ENCODE data around the gene DCPS. TPM values are rescaled to one million over a fixed set of nuclear protein-coding genes. Genes with fewer than 3 reads are reported as not detected.
"Not testable (repeated sequence)": the region's sequence is repeated elsewhere in the genome, so short reads cannot be mapped to it uniquely, and the experiment has no call there.

The DCPS gene
- total RNA-seq, 1 experiment from 2014 or later: 13.5 TPM

- no peaks in the 10 kb centered on the region for H3K27me3 ChIP-seq (replicated peaks)
- DNase-seq (ENCODE audit: low read depth in 1 of 2, low spot score in 2 of 2): no peak
- H3K4me1 ChIP-seq (replicated peaks): no peaks in the 10 kb centered on the region
- no peak overlapping the region for H3K27ac ChIP-seq
- no peaks in the 10 kb centered on the region for H3K9me3 ChIP-seq (replicated peaks)
- no peak overlapping the region for H3K4me3 ChIP-seq
- H3K36me3 ChIP-seq: no peaks in the 10 kb centered on the region
Observed at GRCh38 chr11:126385991-126386728, 82.3 kb downstream of the DCPS start.

DNA sequence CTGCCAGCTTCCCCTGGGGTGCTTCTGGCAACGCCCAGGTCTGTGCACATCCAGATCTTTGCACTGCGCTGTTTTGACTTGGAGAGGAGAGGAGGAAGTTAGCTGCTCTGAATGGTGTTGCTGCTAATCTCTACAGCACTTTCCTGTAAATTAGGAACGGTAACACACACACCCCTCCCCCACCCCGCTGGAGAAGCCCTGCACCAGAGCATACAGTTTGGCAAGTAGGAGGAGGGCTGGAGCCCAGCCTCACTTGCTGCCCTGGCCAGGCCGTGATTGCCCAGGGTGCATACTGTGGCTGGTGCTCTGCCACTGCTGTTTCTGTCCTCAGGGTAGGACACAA is 82.8 kb downstream of the DCPS start:
- not testable (repeated sequence) for H3K4me3 ChIP-seq; H3K36me3 ChIP-seq; H3K9me3 ChIP-seq (replicated peaks); H3K4me1 ChIP-seq (replicated peaks); DNase-seq (ENCODE audit: low read depth in 1 of 2, low spot score in 2 of 2); H3K27me3 ChIP-seq (replicated peaks); H3K27ac ChIP-seq

DNA sequence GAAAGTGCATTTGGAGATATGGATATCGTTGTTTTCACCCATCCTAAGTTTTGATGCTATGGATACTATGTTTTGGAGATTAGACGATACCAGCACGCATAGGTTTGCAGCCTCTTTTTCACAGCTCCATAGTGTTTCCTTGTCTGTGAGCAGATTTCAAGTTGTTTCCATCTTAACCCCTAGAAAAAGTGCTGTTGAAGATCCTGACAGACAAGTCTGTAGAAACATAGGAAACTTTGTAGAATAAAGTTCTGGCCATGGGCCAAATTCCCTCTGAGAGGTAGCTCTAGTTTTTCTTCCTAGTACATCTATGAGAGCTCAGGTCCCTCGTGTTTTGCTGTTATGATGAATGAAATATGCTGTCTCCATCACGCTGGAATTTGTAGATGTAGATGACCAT is 84.0 kb downstream of the DCPS start:
- no peak for DNase-seq (ENCODE audit: low read depth in 1 of 2, low spot score in 2 of 2)
- Histone ChIP-seq H3K27me3 (replicated peaks) (no peaks in the 10 kb centered on the region), H3K9me3 (replicated peaks) (no peaks in the 10 kb centered on the region), H3K4me1 (replicated peaks) (peaks cover 14% of the 10 kb centered on the region), H3K4me3 (no peak overlapping the region), H3K36me3 (no peaks in the 10 kb centered on the region), H3K27ac (no peak overlapping the region)

GRCh38 chr11:126390272-126390867 is 86.5 kb downstream of the DCPS start:
- no peaks in the 10 kb centered on the region for H3K27me3 ChIP-seq (replicated peaks)
- H3K27ac ChIP-seq: no peak overlapping the region
- H3K36me3 ChIP-seq: no peaks in the 10 kb centered on the region
- no peak for DNase-seq (ENCODE audit: low read depth in 1 of 2, low spot score in 2 of 2)
- H3K9me3 ChIP-seq (replicated peaks): no peaks in the 10 kb centered on the region
- peaks cover 17% of the 10 kb centered on the region for H3K4me1 ChIP-seq (replicated peaks)
- H3K4me3 ChIP-seq: no peak overlapping the region

DNA sequence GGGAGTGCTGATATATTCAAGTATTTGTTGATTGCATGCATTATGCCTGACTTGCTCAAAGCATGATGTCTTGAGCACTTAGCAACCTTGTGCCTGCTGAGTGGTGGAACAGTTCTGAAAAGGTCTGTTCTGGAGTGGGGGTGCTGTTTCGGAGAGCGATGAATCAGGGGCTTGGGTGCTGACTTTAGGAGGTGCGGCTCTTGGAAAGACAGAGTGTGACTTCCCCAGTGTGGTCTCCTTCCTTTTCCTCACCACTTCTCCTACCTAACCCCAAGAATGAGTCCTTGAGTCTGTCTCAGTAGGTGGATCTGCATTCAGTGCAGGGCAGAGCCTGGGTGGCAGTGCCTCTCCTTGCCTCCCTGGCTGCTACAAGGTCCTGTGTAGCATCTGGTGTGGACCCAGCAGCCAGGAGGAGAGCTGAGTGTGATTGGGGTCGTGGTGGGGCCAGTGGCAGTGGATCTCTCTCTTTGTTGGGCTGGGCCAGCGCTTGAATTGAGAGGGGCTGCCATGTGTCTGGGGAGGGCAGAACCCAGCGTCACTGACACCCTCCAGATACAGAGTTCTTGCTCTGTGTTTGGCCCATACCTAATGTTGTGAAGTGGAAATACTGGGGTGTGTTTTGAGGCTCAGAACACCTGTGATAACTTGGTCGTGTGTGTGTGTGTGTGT is 87.6 kb downstream of the DCPS start:
- no peak overlapping the region for H3K4me3 ChIP-seq
- DNase-seq (ENCODE audit: low read depth in 1 of 2, low spot score in 2 of 2): no peak
- H3K4me1 ChIP-seq (replicated peaks): peaks cover 17% of the 10 kb centered on the region
- H3K27ac ChIP-seq: no peak overlapping the region
- no peaks in the 10 kb centered on the region for H3K9me3 ChIP-seq (replicated peaks)
- no peaks in the 10 kb centered on the region for H3K27me3 ChIP-seq (replicated peaks)
- H3K36me3 ChIP-seq: no peaks in the 10 kb centered on the region

DNA sequence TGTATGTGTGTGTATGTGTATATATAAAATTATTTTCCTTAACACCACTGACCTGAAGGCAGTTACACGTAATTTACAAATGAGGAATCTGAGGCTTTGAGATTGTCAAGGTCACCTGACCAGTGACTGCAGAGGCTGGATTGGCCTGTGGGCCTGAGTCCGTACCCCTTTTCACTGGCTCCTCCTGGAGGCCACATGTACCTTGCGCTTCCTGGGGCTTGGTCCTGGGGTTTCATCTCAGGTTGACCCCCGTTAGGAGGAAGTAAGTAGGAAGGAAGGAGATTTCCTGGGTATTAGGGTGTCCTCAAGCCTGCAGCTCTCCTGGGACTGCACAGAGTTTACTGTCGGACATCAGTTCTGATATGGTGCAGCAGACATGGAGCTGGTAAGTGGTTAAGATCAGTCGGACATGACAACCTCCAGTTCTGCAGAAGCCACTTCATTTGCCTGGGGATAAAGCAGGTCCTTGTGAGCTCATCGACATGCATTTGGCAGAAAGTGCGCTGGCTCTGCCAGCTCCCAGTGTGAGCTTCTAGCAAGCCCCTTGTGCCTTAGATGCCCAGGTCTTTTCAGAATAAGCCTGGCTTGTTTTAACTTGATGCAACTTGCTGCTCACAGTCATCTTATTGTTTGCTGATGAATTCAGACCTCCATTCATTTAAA is 88.2 kb downstream of the DCPS start:
- Histone ChIP-seq H3K9me3 (replicated peaks) (no peaks in the 10 kb centered on the region), H3K4me1 (replicated peaks) (peaks cover 17% of the 10 kb centered on the region), H3K4me3 (no peak overlapping the region), H3K27ac (no peak overlapping the region), H3K36me3 (no peaks in the 10 kb centered on the region), H3K27me3 (replicated peaks) (no peaks in the 10 kb centered on the region)
- no peak for DNase-seq (ENCODE audit: low read depth in 1 of 2, low spot score in 2 of 2)

- peak in 1 of 2 experiments; percentile 34 for DNase-seq (ENCODE audit: low read depth in 1 of 2, low spot score in 2 of 2)
- Histone ChIP-seq H3K4me1 (replicated peaks) (peaks cover 17% of the 10 kb centered on the region), H3K36me3 (no peaks in the 10 kb centered on the region), H3K9me3 (replicated peaks) (no peaks in the 10 kb centered on the region), H3K27ac (no peak overlapping the region), H3K4me3 (no peak overlapping the region), H3K27me3 (replicated peaks) (no peaks in the 10 kb centered on the region)
Observed at GRCh38 chr11:126392633-126393013, 88.8 kb downstream of the DCPS start.

- no peaks in the 10 kb centered on the region for H3K9me3 ChIP-seq (replicated peaks)
- no peak overlapping the region for H3K27ac ChIP-seq
- H3K4me1 ChIP-seq (replicated peaks): peaks cover 17% of the 10 kb centered on the region
- H3K36me3 ChIP-seq: no peaks in the 10 kb centered on the region
- H3K4me3 ChIP-seq: no peak overlapping the region
- DNase-seq (ENCODE audit: low read depth in 1 of 2, low spot score in 2 of 2): no peak
- H3K27me3 ChIP-seq (replicated peaks): no peaks in the 10 kb centered on the region
Observed at GRCh38 chr11:126393143-126393542, 89.3 kb downstream of the DCPS start.

DNA sequence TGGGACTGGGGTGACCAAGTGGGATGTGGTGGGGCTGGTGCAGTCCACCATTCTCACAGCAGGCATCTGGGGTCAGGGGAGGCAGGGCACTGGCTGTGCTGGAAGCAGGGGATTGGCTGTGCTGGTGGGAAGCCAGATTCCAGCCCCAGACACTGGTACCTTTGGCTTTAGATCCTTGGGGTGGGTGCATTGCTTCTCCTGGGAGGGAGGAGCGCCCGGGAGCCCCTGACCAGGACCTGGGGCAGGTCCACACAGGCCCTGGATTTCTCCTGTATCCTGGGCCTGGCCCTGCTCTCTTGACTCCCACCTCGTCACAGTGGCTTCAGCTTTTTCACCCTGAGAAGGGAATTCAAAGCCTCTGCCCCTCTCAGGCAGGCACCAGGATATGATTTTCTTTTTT is 90.2 kb downstream of the DCPS start:
- Histone ChIP-seq H3K4me3 (no peak overlapping the region), H3K36me3 (no peaks in the 10 kb centered on the region), H3K4me1 (replicated peaks) (peaks cover 17% of the 10 kb centered on the region), H3K9me3 (replicated peaks) (no peaks in the 10 kb centered on the region), H3K27ac (no peak overlapping the region), H3K27me3 (replicated peaks) (no peaks in the 10 kb centered on the region)
- DNase-seq (ENCODE audit: low read depth in 1 of 2, low spot score in 2 of 2): no peak

DNA sequence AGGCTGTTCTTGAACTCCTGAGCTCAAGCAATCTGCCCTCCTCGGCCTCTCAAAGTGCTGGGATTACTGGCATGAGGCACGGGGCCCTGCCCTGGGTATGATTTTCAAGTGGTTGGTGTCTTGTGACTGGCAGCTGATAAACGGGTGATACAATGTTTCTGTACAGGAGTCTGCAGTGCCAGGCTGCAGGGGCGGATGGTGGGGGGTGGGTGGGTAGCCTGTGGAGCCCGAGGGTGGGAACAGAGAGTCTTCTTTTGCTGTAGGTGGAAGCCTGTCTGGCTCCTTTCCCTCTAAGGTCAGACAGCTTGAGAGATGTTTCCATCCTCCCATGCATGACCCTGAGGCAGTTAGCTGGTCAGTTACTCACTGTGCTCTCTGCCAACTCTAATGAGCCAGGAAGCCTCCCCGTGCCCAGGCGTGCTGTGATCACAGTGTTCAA is 90.8 kb downstream of the DCPS start:
- H3K4me3 ChIP-seq; H3K27ac ChIP-seq; DNase-seq (ENCODE audit: low read depth in 1 of 2, low spot score in 2 of 2); H3K9me3 ChIP-seq (replicated peaks); H3K36me3 ChIP-seq; H3K27me3 ChIP-seq (replicated peaks): not testable (repeated sequence)
- peaks cover 17% of the 10 kb centered on the region for H3K4me1 ChIP-seq (replicated peaks)

Other genes with a start within 250 kb of the DCPS start
- gene CDON, start 241.2 kb upstream of the DCPS start, total RNA-seq (2014; rRNA removed; shearing (Covaris generic)): 1.3 and 2.8 TPM in 2 replicates
- 13.7 and 17.5 TPM in 2 replicates for gene RPUSD4, start 92.4 kb upstream of the DCPS start, total RNA-seq (2014; rRNA removed; shearing (Covaris generic))
- gene FAM118B, start 92.3 kb upstream of the DCPS start, total RNA-seq (2014; rRNA removed; shearing (Covaris generic)): 8.6 and 12.2 TPM in 2 replicates
- 70.6 and 85.1 TPM in 2 replicates for gene SRPRA, start 35.2 kb upstream of the DCPS start, total RNA-seq (2014; rRNA removed; shearing (Covaris generic))
- 12.8 and 14.8 TPM in 2 replicates for gene FOXRED1, start 34.9 kb upstream of the DCPS start, total RNA-seq (2014; rRNA removed; shearing (Covaris generic))
- 1.4 and 1.7 TPM in 2 replicates for gene TIRAP, start 21.0 kb upstream of the DCPS start, total RNA-seq (2014; rRNA removed; shearing (Covaris generic))
- 22.3 and 32.8 TPM in 2 replicates for gene ST3GAL4, start 51.6 kb downstream of the DCPS start, total RNA-seq (2014; rRNA removed; shearing (Covaris generic))